IPS-20b (cell line): ENCODE measurements around the gene RNF187.

Source experiments
- H3K27ac ChIP-seq: one replicate; pipeline ENCODE4 v1.5.1; 2013; ENCODE audit warnings: low read length
- H3K27me3 ChIP-seq: 2 replicates; pipeline ENCODE4 v1.6.1; 2013; ENCODE audit warnings: mild to moderate bottlenecking, low read length, inconsistent platforms; ENCODE audit not compliant: insufficient read depth
- H3K36me3 ChIP-seq: 2 replicates; pipeline ENCODE4 v1.6.1; 2013; ENCODE audit warnings: low read depth, mild to moderate bottlenecking, inconsistent platforms, low read length, moderate library complexity; ENCODE audit not compliant: insufficient read depth
- H3K4me1 ChIP-seq: 2 replicates; pipeline ENCODE4 v1.6.1; 2013; ENCODE audit warnings: mild to moderate bottlenecking, control low read depth, inconsistent platforms, low read length, moderate library complexity; ENCODE audit not compliant: insufficient read depth
- H3K4me3 ChIP-seq: 2 replicates; pipeline ENCODE4 v1.5.1; 2013; ENCODE audit warnings: mild to moderate bottlenecking, low read length, inconsistent platforms
- H3K9ac ChIP-seq: 2 replicates; pipeline ENCODE4 v1.6.1; 2013; ENCODE audit warnings: low read depth, mild to moderate bottlenecking, inconsistent platforms, low read length, moderate library complexity
- H3K9me3 ChIP-seq: 2 replicates; pipeline ENCODE4 v1.6.1; 2013; ENCODE audit warnings: mild to moderate bottlenecking, low read depth, low read length, inconsistent platforms; ENCODE audit not compliant: insufficient read depth

The RNF187 gene

DNA sequence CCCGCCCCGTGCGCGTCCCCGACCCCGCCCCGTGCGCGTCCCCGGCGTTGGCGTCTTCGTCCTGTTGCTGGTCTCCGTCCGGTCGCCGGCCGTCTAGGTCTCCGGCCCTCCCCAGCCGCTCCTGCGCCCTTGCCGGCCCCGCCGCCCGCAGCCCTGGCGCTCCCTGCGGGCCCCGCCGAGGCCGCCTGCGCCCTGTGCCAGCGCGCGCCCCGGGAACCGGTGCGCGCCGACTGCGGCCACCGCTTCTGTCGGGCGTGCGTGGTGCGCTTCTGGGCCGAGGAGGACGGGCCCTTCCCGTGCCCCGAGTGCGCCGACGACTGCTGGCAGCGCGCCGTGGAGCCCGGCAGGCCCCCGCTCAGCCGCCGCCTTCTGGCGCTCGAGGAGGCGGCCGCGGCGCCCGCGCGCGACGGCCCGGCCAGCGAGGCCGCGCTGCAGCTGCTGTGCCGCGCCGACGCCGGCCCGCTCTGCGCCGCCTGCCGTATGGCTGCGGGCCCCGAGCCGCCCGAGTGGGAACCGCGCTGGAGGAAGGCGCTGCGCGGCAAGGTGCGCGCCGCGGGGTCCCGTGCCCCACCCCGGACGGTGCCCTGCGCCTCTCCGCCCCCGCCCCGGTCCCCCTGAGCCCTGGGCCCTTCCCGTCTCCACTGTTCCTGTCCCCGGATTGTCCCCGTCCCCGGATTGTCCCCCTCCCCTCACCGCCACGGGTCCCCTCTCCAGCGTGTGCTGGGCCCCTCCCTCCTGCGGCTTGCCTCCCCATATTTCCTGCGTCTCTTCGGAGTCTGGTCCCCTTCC, at the start of gene RNF187:
RNF187 (plus strand) TSS at position 47 of the 789 bp plus-strand sequence.
- Histone ChIP-seq H3K27me3 (no peaks in the 10 kb centered on the region), H3K27ac (peak within 1 kb of the TSS; percentile 79), H3K9ac (peak within 1 kb of the TSS; percentile 85), H3K4me1 (peaks cover 7% of the 10 kb centered on the region; the same call in 1 of the 2 replicates), H3K4me3 (peak within 1 kb of the TSS; percentile 86), H3K9me3 (no peaks in the 10 kb centered on the region), H3K36me3 (peaks cover 24% of the 10 kb centered on the region)

DNA sequence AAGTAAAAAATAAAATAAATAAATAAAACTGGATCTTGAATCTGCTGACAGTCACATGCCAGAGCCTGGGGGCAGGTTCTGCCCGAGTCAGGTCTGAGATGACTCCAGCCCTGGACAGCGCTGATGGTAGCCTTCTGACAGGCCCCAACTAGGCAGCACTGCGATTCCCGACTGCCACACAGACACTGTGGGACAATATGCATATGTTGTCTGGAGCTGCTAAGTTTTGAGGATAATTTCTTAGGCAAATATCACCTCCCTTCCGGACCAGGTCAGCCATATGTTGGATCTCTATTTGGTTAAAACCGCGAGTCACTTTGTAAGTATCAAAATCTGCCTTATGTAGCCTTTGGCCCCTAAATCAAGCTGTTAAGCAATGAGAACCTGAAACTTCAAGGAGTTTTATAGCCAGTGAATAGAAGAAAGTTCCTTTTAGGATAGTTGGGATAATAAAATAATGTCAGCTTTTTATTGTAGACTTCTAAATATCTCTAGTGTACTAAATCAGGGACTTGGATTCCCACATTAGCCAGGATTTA, 49.7 kb upstream of the RNF187 start:
- Histone ChIP-seq H3K27me3 (peaks cover 69% of the 10 kb centered on the region), H3K9me3 (no peaks in the 10 kb centered on the region), H3K27ac (no peak overlapping the region), H3K4me1 (no peaks in the 10 kb centered on the region), H3K36me3 (no peaks in the 10 kb centered on the region), H3K9ac (no peak overlapping the region), H3K4me3 (no peak overlapping the region)

DNA sequence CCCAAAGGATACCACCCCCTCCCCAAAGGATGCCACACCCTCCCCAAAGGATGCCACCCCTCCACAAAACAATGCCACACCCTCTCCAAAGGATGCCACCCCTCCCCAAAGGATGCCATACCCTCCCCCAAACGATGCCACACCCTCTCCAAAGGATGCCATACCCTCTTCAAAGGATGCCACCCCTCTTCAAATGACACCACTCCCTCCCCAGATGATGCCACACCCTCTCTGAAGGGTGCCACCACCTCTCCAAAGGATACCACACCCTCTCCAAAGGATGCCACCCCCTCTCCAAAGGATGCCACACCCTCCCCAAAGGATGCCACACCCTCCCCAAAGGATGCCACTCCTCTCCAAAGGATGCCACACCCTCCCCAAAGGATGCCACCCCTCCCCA, 48.9 kb upstream of the RNF187 start:
- Histone ChIP-seq H3K9me3 (no peaks in the 10 kb centered on the region), H3K27ac (no peak overlapping the region), H3K4me3 (no peak overlapping the region), H3K27me3 (peaks cover 77% of the 10 kb centered on the region), H3K9ac (no peak overlapping the region), H3K4me1 (no peaks in the 10 kb centered on the region), H3K36me3 (no peaks in the 10 kb centered on the region)

DNA sequence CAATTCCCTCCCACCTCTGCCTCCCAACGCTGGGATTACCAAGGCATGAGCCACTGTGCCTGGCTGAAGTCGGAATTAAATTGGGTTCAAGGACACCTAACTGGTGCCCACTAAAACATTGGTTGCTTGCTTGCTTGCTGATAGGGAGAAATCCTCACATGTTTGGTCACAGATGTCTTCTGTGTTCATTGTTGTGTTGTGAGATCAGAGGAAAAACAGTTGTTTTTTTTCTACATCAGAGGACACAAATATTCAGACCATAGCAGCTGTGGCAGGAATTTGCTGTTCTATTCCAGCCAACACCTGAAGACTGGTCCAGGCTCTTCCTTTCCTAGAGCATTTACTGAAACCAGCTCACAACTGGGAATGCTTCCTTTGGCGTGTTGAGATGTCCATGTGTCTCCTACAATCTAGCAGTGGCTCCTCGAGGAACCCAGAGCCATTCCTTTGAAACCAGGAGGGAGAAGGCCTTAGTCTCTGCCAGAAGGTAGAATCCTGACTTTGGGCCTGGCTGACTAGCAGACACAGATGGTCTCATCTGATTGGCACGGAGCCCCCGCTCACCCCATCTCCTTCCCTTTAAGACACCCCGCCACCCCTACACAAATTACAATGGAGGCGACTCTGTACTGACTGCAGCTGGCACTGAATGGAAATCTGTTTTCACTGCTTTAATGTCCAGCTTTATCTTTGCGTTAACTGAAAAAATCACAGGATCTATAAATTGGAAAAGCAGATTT, 46.3 kb upstream of the RNF187 start:
- peaks cover 90% of the 10 kb centered on the region for H3K27me3 ChIP-seq
- H3K9ac ChIP-seq: no peak overlapping the region
- H3K4me3 ChIP-seq: no peak overlapping the region
- no peaks in the 10 kb centered on the region for H3K36me3 ChIP-seq
- H3K27ac ChIP-seq: no peak overlapping the region
- H3K9me3 ChIP-seq: no peaks in the 10 kb centered on the region
- no peaks in the 10 kb centered on the region for H3K4me1 ChIP-seq

DNA sequence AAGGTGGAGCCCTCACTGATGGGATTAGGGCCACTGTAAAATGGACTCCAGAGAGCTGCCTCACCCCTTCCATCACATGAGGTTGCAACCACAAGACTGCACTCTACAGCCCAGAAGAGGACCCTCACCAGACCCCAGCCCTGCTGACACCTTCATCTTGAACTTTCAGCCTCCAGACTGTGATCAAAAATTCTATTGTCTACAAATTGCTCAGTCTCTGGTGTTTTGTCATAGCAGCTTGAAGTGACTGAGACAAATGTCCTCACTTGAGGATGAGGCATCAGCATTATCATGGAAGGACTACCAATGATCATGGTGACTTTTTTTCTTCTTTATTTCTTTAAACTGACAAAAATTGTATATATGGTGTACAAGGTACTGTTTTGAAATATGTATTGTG, 43.8 kb upstream of the RNF187 start:
- H3K27ac ChIP-seq: no peak overlapping the region
- H3K4me1 ChIP-seq: no peaks in the 10 kb centered on the region
- peaks cover 99% of the 10 kb centered on the region for H3K27me3 ChIP-seq
- no peak overlapping the region for H3K4me3 ChIP-seq
- H3K36me3 ChIP-seq: no peaks in the 10 kb centered on the region
- H3K9ac ChIP-seq: no peak overlapping the region
- no peaks in the 10 kb centered on the region for H3K9me3 ChIP-seq

DNA sequence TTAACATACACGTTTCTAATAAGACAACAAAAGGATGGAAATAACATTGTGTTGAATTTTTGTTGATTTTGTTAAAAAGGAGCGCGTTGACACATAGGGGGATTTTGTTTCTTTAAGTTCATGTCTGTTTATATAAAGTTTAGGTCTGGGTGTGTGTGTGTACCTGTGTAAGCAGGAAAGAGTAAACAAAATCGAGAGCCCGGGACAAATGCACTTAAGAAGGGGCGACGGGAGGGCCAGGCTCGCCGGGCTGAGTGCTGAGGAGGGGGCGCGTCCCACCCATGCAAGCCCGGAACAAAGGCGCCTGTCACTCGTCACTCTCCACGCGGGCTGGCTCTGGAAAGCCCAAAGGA, 41.7 kb upstream of the RNF187 start:
- Histone ChIP-seq H3K9ac (peak overlapping the region; percentile 31; the same call in 1 of the 2 replicates), H3K36me3 (no peaks in the 10 kb centered on the region), H3K27me3 (peaks cover 81% of the 10 kb centered on the region), H3K9me3 (no peaks in the 10 kb centered on the region), H3K4me3 (peak overlapping the region; percentile 69), H3K4me1 (no peaks in the 10 kb centered on the region), H3K27ac (no peak overlapping the region)

DNA sequence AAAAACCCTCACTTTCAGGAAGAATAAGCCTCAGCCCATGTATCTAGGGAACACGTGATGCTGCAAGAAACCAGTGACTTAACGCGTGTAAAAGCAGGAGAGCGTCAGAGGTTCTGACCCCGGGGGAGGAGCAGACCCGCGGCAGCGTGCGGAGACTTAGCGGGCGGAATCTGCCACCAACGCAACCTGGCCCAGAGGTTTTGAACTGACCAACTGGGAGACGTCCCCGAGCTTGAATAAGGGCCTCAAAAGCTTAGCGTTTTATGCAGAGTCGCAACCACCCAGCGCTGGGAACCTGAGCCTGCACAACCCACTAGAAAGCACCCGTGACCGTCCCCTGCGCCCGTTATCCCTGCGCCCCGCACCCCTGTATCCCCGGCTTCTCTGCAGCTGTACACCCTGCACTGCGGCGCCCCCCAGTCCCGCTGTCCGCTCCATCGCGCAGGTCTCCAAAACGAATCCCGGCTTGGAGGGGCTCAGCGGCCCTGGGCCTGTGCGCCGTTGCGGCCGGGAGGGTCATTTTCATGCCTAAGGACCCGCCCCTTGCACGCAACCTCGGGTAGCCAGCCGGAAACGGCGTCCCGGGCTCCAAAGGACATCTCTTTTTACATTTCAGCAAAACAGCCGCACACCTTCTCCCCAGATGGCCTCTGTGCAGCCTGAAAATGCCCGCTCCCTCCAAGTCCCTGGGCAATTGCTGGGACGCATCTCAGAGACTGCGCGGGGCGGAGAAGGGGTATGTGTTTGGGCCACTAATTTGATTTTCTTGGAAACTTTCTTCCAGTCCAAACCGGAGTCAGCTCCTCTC, 41.1 kb upstream of the RNF187 start:
- Histone ChIP-seq H3K4me1 (no peaks in the 10 kb centered on the region), H3K4me3 (peak overlapping the region; percentile 69), H3K27me3 (peaks cover 76% of the 10 kb centered on the region), H3K36me3 (no peaks in the 10 kb centered on the region), H3K9ac (peak overlapping the region; percentile 31; the same call in 1 of the 2 replicates), H3K27ac (no peak overlapping the region), H3K9me3 (no peaks in the 10 kb centered on the region)

DNA sequence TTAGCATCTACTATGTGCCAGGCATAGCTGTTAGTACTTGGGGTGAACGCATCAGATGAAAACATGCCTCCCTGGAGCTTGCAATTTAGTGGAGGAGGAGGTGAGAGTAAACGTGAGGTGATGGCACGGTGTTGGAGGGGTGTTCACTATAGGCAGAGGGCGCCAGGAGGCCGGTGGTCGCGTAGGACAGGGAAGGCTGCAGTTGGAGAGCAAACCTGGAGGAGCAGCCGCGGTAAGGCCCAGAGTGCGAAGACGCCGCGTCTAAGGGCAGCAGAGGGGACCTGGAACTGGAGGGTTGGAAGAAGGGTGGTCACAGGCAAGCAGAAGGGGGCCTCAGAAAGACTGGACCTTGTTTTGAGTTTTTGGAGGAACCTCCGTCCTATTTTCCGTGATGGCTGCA, 40.3 kb upstream of the RNF187 start:
- no peak overlapping the region for H3K27ac ChIP-seq
- H3K4me1 ChIP-seq: no peaks in the 10 kb centered on the region
- peaks cover 68% of the 10 kb centered on the region for H3K27me3 ChIP-seq
- H3K9me3 ChIP-seq: no peaks in the 10 kb centered on the region
- H3K9ac ChIP-seq: no peak overlapping the region
- H3K36me3 ChIP-seq: no peaks in the 10 kb centered on the region
- peak overlapping the region; percentile 69 for H3K4me3 ChIP-seq

DNA sequence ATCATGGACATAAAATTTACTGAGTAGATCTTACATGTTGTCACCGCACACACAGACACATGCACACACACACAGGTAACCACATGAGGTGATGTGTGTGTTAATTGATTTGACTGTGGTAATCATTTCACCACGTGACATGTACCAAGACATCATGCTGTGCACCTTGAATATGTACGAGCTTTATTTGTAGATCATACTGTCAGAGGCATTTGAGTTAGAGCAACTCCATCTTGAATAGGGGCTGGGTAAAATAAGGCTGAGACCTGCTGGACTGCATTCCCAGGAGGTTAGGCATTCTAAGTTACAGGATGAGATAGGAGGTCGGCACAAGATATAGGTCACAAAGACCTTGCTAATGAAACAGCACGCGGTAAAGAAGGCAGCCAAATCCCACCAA, 38.8 kb upstream of the RNF187 start:
- Histone ChIP-seq H3K9me3 (no peaks in the 10 kb centered on the region), H3K9ac (no peak overlapping the region), H3K27ac (no peak overlapping the region), H3K4me1 (no peaks in the 10 kb centered on the region), H3K27me3 (peaks cover 52% of the 10 kb centered on the region), H3K4me3 (no peak overlapping the region), H3K36me3 (no peaks in the 10 kb centered on the region)

DNA sequence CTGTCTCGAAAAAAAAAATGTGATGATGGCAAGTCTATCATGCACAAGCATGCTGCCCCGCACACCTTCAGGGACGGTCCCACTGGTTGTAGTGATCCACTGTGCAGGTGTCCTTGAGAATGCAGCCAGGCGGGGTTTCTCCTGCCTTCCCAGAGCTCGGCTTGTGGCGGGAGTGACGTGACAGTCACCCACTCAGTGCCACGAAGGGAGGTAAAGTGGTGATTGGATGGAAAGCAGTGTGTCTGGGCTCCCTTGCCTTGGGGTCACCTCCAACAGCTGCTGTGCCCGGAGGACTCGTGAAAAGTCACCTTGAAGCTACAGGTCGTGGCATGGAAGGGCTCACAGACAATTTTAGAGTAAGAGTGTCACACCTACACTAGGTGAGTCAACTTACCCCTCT, 37.0 kb upstream of the RNF187 start:
- no peak overlapping the region for H3K4me3 ChIP-seq
- H3K9ac ChIP-seq: no peak overlapping the region

DNA sequence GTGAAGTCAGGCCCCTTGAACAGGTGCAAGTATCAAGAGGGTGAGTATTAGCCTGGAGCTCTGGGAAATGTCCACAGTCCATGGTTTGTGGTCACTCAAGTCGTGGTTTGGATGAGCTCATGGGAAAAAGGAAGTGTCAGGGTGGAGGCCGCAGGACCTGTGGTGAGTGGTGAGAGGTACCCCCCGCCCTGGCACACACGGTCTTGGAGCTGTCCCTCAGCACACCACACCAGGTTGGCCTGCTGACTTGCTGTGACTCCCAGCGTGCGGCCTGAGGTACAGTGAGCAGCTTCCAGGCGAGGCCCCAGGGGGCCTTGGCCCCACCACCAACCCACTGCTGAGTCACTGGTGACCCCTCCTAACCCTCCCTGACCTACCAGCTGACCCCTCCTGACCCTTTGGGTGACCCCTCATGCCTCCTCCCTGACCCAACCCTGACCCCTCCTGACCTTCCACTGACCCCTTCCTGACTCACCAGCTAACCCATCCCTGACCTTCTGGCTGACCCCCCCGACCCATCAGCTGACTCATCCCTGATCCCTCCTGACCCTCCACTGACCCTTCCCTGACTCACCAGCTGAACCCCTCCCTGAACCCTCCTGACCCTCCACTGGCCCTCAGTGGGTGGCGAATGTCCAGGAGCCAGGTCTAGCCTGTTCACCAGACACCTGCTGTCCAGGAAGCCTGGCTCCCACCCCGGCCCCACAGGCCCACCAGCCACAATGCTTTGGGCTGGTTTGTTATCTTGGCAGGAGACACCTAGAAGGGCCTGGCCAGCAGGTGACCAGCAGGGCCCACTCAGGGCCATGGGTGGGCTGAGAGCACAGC, 34.8 kb upstream of the RNF187 start:
- Histone ChIP-seq H3K9me3 (no peaks in the 10 kb centered on the region), H3K36me3 (peaks cover 5% of the 10 kb centered on the region; the same call in 1 of the 2 replicates), H3K27ac (no peak overlapping the region), H3K4me3 (no peak overlapping the region), H3K9ac (no peak overlapping the region), H3K4me1 (peaks cover 3% of the 10 kb centered on the region; the same call in 1 of the 2 replicates), H3K27me3 (peaks cover 12% of the 10 kb centered on the region)

More for the DNA sequence above, 37.0 kb upstream of the RNF187 start:
- Histone ChIP-seq H3K27me3 (peaks cover 34% of the 10 kb centered on the region), H3K9me3 (no peaks in the 10 kb centered on the region), H3K27ac (no peak overlapping the region), H3K36me3 (peaks cover 5% of the 10 kb centered on the region; the same call in 1 of the 2 replicates), H3K4me1 (no peaks in the 10 kb centered on the region)
